Smooth muscle cell (in vitro differentiated cells): ENCODE results near the gene ITFG1. TPM values are rescaled to one million over a fixed set of nuclear protein-coding genes. Genes with fewer than 3 reads are reported as not detected.
"Not testable (repeated sequence)": the region's sequence is repeated elsewhere in the genome, so short reads cannot be mapped to it uniquely, and the experiment has no call there.

Experiments
- DNase-seq: peaks from one replicate; lab custom pipeline; 2025; ENCODE audit not compliant: unreplicated experiment; lab: John Stamatoyannopoulos, UW
- H2AFZ ChIP-seq: fragments of 200-600 bp; sonication (generic); 2 replicates; pipeline ENCODE4 v1.6.0; 2016; ENCODE audit warnings: antibody characterized with exemption, low read depth, mild to moderate bottlenecking
- H3F3A ChIP-seq: fragments of 200-600 bp; sonication (generic); 2 replicates; pipeline ENCODE4 v1.6.0; 2017; ENCODE audit warnings: antibody characterized with exemption, low read depth
- H3K27ac ChIP-seq: fragments of 200-600 bp; sonication (generic); 2 replicates; pipeline ENCODE4 v1.5.1; 2016; ENCODE audit warnings: low read depth, mild to moderate bottlenecking
- H3K27me3 ChIP-seq: fragments of 200-600 bp; sonication (generic); 2 replicates; pipeline ENCODE4 v1.6.1; 2016; ENCODE audit warnings: low read depth, mild to moderate bottlenecking
- H3K36me3 ChIP-seq: fragments of 200-600 bp; sonication (generic); 2 replicates; pipeline ENCODE4 v1.5.1; 2016; ENCODE audit warnings: low read depth
- H3K4me1 ChIP-seq: fragments of 200-600 bp; sonication (generic); 2 replicates; pipeline ENCODE4 v1.5.1; 2016; ENCODE audit warnings: low read depth
- H3K4me2 ChIP-seq: fragments of 200-600 bp; sonication (generic); 2 replicates; pipeline ENCODE4 v1.6.0; 2016; ENCODE audit warnings: mild to moderate bottlenecking
- H3K4me3 ChIP-seq: fragments of 200-600 bp; sonication (generic); 2 replicates; pipeline ENCODE4 v1.5.1; 2016; ENCODE audit warnings: mild to moderate bottlenecking
- H3K79me2 ChIP-seq: fragments of 200-600 bp; sonication (generic); 2 replicates; pipeline ENCODE4 v1.6.0; 2016; ENCODE audit warnings: low read depth, mild to moderate bottlenecking
- H3K9ac ChIP-seq: fragments of 200-600 bp; sonication (generic); 2 replicates; pipeline ENCODE4 v1.6.0; 2016; ENCODE audit warnings: low read depth
- H3K9me3 ChIP-seq: fragments of 200-600 bp; sonication (generic); replicated peaks from 2 replicates; pipeline ENCODE4 v1.5.1; 2016; ENCODE audit warnings: low read depth
- H4K20me1 ChIP-seq: fragments of 200-600 bp; sonication (generic); 2 replicates; pipeline ENCODE4 v1.6.0; 2016; ENCODE audit warnings: low read depth
- WGBS: methylation state at CpG from one replicate; pipeline ENCODE4 v1.1.7; 2016; ENCODE audit warnings: low lambda C conversion rate; 5-methylcytosine and 5-hydroxymethylcytosine counted together
- polyA plus RNA-seq: library from polyadenylated mRNA; unstranded; fragments of >200 nt; fragmentation: Nextera tagmentation; extraction: Ambion mirVana; gene quantifications from 2 replicates; pipeline ENCODE4 v1.2.1, GENCODE V29; 2016
- total RNA-seq: library from RNA; depleted of rRNA; stranded (reverse); fragments of >200 nt; gene quantifications from 2 replicates; pipeline ENCODE4 v1.2.3, GENCODE V29; 2014
- TF ChIP-seq, protein P1 (sequence below): fragments of 200-600 bp; sonication (generic); IDR thresholded peaks from 2 replicates; pipeline ENCODE4 v1.5.1; 2017; ENCODE audit warnings: borderline replicate concordance, mild to moderate bottlenecking, antibody characterized with exemption; ENCODE audit not compliant: insufficient read depth, poor library complexity, severe bottlenecking

The ITFG1 gene
- total and polyA plus RNA-seq, 2 experiments from 2014 or later = 75.2 to 100 TPM

DNA sequence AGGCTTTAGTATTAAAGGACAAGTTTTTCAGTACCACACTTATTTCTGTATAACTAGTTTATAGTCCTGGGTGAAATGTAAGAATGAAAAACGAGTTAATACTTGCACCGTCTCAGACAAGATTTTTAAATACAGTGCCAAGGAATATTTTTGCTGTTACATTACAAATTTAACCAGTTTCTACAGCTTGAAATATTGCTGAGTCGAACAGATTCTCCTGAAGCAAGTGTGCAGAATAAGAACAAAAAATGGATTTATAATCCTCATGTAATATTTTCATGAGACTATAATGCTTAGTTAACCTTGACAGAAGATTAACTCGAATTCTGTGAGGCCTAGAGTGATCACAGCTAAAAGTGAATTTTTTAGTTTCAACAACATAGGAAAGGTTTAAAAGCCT, 320.2 kb downstream of the ITFG1 start:
- no peak overlapping the region for H3K27ac ChIP-seq
- no peaks in the 10 kb centered on the region for H3K9me3 ChIP-seq
- H3K9ac ChIP-seq = no peak overlapping the region
- DNase-seq = no peak
- H3K4me2 ChIP-seq = no peak overlapping the region
- H3K4me3 ChIP-seq = no peak overlapping the region
- peaks cover 3% of the 10 kb centered on the region for H3K79me2 ChIP-seq
- H3K36me3 ChIP-seq = no peaks in the 10 kb centered on the region
- no peaks in the 10 kb centered on the region for H3F3A ChIP-seq
- no peak overlapping the region for H2AFZ ChIP-seq
- 83% methylated on average over 4 of the region's 4 CpGs for WGBS
- TF ChIP-seq, protein P1, sequence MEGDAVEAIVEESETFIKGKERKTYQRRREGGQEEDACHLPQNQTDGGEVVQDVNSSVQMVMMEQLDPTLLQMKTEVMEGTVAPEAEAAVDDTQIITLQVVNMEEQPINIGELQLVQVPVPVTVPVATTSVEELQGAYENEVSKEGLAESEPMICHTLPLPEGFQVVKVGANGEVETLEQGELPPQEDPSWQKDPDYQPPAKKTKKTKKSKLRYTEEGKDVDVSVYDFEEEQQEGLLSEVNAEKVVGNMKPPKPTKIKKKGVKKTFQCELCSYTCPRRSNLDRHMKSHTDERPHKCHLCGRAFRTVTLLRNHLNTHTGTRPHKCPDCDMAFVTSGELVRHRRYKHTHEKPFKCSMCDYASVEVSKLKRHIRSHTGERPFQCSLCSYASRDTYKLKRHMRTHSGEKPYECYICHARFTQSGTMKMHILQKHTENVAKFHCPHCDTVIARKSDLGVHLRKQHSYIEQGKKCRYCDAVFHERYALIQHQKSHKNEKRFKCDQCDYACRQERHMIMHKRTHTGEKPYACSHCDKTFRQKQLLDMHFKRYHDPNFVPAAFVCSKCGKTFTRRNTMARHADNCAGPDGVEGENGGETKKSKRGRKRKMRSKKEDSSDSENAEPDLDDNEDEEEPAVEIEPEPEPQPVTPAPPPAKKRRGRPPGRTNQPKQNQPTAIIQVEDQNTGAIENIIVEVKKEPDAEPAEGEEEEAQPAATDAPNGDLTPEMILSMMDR = no peak
- peaks cover 3% of the 10 kb centered on the region for H4K20me1 ChIP-seq
- no peaks in the 10 kb centered on the region for H3K27me3 ChIP-seq
- H3K4me1 ChIP-seq = peaks cover 13% of the 10 kb centered on the region

DNA sequence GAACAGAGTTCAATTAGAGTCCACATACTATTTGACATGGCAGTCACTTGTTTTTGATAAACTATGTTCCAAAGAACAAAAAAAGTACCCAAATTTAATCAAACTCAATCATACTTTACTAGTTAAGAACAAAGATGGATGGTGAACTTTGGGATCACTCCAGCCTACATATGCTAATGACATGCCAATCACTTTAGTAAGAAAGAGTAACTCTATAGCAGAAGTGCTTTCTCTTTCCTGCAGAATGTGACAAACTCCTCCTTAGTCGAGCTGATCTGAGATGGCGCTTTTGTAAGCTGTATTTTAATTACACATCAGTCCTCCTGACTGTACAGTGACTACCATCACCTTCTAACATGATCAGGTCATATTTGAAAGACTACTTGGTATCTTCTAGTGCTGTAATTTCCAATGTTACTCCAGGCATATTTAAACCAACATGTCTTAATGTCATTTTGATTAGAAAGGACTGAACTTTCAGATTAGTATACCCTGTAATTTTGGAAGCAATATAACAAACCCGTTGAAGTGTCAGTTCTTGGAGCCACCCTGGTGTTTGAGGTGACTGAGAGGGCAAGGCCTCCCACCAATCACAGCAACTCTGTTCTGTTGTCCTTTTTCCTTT, 321.2 kb downstream of the ITFG1 start:
- DNase-seq = no peak
- 78% methylated on average over 3 of the region's 3 CpGs for WGBS
- H2AFZ ChIP-seq = no peak overlapping the region
- peaks cover 3% of the 10 kb centered on the region for H3K79me2 ChIP-seq
- no peaks in the 10 kb centered on the region for H3K36me3 ChIP-seq
- H3K9ac ChIP-seq = no peak overlapping the region
- H3K27me3 ChIP-seq = no peaks in the 10 kb centered on the region
- peaks cover 13% of the 10 kb centered on the region for H3K4me1 ChIP-seq
- H3K4me3 ChIP-seq = no peak overlapping the region
- H3K9me3 ChIP-seq = no peaks in the 10 kb centered on the region
- H3F3A ChIP-seq = no peaks in the 10 kb centered on the region
- H3K4me2 ChIP-seq = no peak overlapping the region
- H3K27ac ChIP-seq = no peak overlapping the region
- peaks cover 3% of the 10 kb centered on the region for H4K20me1 ChIP-seq
- TF ChIP-seq, protein P1 = no peak

DNA sequence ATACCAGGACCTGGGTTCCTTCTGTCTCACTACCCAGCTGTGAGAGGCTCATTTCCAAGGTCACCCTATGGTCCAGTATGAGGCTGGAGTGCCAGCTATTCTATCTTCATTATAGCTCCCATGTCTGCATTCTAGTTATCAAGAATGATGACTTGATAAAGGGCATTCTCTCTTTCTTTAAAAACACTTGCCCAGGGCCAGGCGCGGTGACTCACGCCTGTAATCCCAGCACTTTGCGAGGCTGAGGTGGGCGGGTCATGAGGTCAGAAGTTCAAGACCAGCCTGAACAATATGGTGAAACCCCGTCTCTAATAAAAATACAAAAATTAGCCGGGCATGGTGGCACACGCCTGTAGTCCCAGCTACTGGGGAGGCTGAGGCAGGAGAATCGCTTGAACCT, 322.9 kb downstream of the ITFG1 start:
- not testable (repeated sequence) for H3K9ac ChIP-seq, H4K20me1 ChIP-seq, H3K9me3 ChIP-seq, H3K4me3 ChIP-seq, H3K36me3 ChIP-seq, H3K4me2 ChIP-seq, H3F3A ChIP-seq, H3K27ac ChIP-seq, H3K79me2 ChIP-seq, H3K27me3 ChIP-seq, DNase-seq, H2AFZ ChIP-seq
- 74% methylated on average over 9 of the region's 9 CpGs for WGBS
- peaks cover 13% of the 10 kb centered on the region for H3K4me1 ChIP-seq

DNA sequence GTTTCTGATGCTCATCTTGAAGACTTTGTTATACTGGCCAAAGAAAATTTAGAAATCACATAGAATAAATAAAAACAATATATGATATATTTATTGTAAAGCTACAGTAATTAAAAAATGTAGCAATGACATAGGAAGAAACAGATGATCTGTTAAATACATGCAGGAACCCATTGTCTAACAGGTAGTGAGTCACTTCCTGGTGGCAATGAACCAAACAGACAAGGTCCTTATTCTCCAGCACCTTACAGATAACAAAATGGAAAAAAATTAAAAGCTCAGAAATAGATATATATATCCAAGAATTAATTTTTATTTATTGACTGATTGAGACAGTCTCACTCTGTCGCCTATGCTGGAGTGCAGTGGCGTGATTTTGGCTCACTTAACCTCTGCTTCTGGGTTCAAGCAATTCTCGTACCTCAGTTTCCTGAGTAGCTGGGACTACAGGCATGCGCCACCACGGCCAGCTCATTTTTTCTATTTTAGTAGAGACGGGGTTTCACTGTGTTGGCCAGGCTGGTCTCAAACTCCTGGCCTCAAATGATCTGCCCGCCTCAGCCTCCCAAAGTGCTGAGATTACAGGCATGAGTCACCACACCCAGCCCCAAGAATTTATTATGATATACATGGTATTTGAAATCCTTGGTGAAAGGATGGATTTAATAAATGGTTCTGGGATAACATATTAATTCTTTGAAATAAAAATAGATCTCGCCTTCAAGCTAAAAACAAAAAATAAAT, 324.6 kb downstream of the ITFG1 start:
- Histone ChIP-seq H2AFZ (no peak overlapping the region), H3K27ac (no peak overlapping the region), H3K9me3 (no peaks in the 10 kb centered on the region), H4K20me1 (peaks cover 3% of the 10 kb centered on the region), H3K9ac (no peak overlapping the region), H3K36me3 (no peaks in the 10 kb centered on the region), H3K4me3 (no peak overlapping the region), H3K4me1 (peaks cover 2% of the 10 kb centered on the region), H3K4me2 (no peak overlapping the region), H3K79me2 (peaks cover 3% of the 10 kb centered on the region), H3F3A (no peaks in the 10 kb centered on the region), H3K27me3 (no peaks in the 10 kb centered on the region)
- DNase-seq = no peak
- TF ChIP-seq, protein P1 = no peak
- 89% methylated on average over 8 of the region's 8 CpGs for WGBS
